GM06990 (cell line): ENCODE results near the gene GLE1.

ENCODE experiments used
- DNase-seq: peaks from one replicate; pipeline ENCODE4 v3.0.0-alpha.2; 2011; ENCODE audit not compliant: insufficient read length; ENCODE audit errors: extremely low read depth
- H3K27me3 ChIP-seq: replicated peaks from 2 replicates; pipeline ENCODE4 v1.6.0; 2011; ENCODE audit warnings: low read length; ENCODE audit not compliant: control insufficient read depth, insufficient read depth
- H3K36me3 ChIP-seq: 2 replicates; pipeline ENCODE4 v1.5.1; 2011; ENCODE audit warnings: low read length; ENCODE audit not compliant: control insufficient read depth, insufficient read depth
- H3K4me3 ChIP-seq: replicated peaks from 2 replicates; pipeline ENCODE4 v1.5.1; 2011; ENCODE audit warnings: low read depth, mild to moderate bottlenecking, control low read depth, low read length
- TF ChIP-seq, protein P1 (sequence below): IDR thresholded peaks from 2 replicates; pipeline ENCODE4 v1.5.1; 2011; ENCODE audit warnings: low read length, control low read depth, mild to moderate bottlenecking, inconsistent platforms; ENCODE audit not compliant: insufficient read depth, poor library complexity, severe bottlenecking

The GLE1 gene

DNA sequence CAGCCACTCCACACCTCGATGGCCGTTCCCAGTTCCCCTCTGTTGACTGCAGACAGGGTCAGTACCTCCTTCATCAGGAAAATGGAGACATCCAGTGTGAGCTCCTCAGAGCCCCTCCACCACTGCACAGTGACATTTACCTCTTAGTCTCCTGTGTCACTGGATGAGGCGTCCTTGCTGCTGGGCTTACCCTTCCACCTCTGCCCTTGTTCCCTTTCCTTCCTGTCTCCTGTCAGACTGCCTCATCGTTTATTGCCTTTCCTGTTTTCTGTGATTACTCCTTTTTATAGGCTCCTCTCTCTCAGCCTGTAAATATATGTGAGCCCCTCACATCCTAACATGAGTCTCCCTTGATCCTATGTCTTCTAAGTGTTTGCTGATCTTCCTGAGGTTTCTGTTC lies 24.7 kb downstream of the GLE1 start:
- DNase-seq, result no peak
- no peak overlapping the region for H3K4me3 ChIP-seq
- H3K36me3 ChIP-seq, result peaks cover 18% of the 10 kb centered on the region
- no peaks in the 10 kb centered on the region for H3K27me3 ChIP-seq
- TF ChIP-seq, protein P1, sequence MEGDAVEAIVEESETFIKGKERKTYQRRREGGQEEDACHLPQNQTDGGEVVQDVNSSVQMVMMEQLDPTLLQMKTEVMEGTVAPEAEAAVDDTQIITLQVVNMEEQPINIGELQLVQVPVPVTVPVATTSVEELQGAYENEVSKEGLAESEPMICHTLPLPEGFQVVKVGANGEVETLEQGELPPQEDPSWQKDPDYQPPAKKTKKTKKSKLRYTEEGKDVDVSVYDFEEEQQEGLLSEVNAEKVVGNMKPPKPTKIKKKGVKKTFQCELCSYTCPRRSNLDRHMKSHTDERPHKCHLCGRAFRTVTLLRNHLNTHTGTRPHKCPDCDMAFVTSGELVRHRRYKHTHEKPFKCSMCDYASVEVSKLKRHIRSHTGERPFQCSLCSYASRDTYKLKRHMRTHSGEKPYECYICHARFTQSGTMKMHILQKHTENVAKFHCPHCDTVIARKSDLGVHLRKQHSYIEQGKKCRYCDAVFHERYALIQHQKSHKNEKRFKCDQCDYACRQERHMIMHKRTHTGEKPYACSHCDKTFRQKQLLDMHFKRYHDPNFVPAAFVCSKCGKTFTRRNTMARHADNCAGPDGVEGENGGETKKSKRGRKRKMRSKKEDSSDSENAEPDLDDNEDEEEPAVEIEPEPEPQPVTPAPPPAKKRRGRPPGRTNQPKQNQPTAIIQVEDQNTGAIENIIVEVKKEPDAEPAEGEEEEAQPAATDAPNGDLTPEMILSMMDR, result no peak

DNA sequence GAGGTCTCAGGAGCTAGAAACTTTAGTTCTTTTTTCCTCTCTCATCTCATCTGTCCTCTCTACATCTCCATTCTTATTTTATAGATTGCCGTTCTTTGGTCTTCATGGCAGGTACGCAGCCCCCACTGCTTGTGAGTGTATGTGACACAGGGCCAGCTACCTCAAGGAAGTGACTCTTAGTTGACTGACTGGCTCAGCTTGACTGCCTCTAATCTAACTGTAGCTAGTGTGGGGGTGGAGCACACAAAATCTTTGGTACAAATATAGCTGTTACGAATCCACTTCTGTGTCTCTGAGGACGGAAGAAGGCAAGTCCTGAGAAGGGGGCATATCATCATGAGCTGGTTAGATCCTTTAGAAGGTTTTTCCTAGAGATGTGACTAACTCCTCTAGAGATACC lies 28.1 kb downstream of the GLE1 start:
- TF ChIP-seq, protein P1, result no peak
- Histone ChIP-seq H3K4me3 (no peak overlapping the region), H3K27me3 (no peaks in the 10 kb centered on the region), H3K36me3 (peaks cover 16% of the 10 kb centered on the region)
- no peak for DNase-seq

DNA sequence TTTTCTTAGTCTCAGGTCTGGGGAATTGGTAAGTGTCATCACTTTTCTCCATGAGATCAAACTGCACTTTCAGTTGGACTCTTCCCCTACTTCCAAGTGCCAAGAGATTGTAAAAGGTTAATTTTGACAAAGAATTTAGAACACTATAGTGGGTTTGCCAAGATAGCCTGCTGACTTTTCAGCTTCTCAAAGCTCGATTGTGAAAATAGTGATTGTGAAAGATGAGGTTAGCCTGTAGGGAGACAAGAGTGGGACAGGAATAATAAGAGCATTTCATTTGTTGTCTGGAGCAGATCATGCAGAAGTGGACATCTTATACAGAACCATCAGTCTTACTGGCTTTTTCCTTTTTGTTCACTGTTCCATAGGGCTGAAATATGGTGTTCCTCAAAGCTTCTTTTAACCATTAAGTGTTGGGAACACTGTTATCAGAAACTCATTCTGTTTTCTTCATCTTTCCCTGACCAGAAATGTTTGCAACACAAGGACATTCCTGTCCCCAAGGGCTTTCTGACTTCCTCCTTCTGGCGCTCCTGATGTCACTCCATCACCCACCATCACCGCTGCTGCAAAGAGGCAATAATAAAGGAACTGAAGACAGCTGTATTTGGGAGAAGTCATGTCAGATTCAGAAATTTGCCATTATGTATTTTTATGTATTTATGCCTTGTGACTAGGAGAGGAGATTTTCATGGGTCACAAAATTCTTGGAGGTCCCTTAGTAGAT lies 36.3 kb downstream of the GLE1 start:
- Histone ChIP-seq H3K4me3 (no peak overlapping the region), H3K36me3 (peaks cover 19% of the 10 kb centered on the region), H3K27me3 (no peaks in the 10 kb centered on the region)
- TF ChIP-seq, protein P1, result no peak
- no peak for DNase-seq

DNA sequence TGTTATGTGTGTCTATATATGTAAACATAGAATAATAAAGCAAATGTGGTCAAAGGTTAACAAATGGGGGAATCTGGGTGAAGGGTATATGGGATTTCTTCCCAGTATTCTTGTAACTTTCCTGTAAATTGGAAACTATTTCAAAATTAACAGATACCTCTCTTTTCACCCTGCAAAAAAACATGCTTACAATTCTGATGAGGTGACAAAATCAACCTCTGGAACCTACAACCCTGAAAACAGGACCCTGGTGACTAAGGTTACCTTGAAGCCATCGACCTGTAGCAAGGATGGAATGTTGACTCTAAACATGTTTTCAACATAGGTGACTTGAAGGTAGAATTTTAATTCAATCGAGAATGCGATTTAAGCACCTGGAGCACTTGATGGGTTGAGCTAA lies 42.0 kb downstream of the GLE1 start:
- Histone ChIP-seq H3K36me3 (peaks cover under 1% of the 10 kb centered on the region; the same call in 1 of the 2 replicates), H3K27me3 (no peaks in the 10 kb centered on the region), H3K4me3 (no peak overlapping the region)
- TF ChIP-seq, protein P1, result no peak
- no peak for DNase-seq

DNA sequence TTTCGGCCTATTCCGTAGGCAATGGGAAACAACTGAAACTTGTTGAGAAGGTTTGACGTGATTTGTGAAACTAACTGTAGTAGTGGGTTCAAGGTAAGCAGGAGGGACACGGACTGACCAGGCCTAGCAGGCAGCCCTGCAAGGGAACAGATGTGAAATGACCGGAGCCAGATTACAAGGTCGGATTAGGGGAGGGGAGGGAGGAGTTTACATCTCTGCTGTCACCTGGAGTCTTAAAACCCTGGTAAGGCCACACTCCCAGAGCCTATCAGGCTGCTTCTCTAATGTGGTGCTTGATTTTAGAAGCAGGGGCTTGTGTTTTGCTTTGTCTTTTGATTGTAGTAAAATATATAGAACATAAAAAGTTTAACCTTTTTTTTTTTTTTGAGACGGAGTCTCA lies 44.4 kb downstream of the GLE1 start:
- Histone ChIP-seq H3K36me3 (no peaks in the 10 kb centered on the region), H3K4me3 (no peak overlapping the region), H3K27me3 (no peaks in the 10 kb centered on the region)
- TF ChIP-seq, protein P1, result no peak
- DNase-seq, result no peak

DNA sequence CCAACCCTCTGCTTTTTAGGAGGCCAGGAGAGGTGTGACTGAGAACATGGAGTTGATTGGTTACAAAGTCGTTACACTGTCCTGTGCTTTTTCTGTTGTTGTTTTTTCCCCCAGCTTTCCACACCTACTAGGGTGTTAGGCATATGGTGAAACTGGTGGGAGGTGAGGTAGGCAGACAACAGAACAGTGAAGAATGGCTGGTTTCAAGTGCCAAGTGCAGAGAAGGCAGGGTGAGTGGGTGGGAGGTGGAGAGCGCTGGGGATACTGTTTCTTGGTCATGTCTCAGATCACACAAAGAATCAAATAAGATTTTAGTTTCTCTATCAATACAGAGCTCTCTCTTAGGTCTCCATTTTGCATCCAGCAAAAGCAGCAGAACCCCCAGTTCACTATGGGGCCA lies 45.7 kb downstream of the GLE1 start:
- H3K4me3 ChIP-seq, result no peak overlapping the region

More for the DNA sequence above, 45.7 kb downstream of the GLE1 start:
- TF ChIP-seq, protein P1, result no peak
- Histone ChIP-seq H3K36me3 (no peaks in the 10 kb centered on the region), H3K27me3 (no peaks in the 10 kb centered on the region)
- no peak for DNase-seq
